ENCODE measurements around the gene IGFN1.

DNA sequence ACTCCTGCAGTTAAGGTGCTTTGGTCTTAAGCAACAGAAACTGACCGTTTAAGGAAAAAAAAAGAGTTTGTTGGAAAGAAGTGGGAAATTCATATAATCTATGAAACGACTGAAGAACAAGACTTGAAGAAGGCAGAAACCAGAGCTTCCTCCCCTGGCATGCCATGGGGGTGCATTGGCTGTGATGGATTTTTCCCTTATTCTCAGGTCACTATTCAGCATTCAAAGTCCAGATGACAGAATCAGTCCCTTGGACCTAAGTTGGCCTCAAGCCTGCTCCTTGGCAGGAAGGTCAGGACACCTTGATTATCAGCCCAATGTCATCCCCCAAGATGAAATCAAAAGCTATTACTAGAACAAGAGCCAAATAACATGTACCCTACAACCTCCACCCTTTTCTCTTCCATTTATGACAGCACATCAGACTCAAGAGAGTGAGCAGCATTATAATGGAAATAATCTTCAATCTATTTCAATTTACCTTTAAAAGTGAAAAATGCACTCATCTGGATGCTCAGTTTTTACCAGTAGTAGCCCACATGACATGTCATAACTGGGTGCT lies 20.6 kb upstream of the IGFN1 start:
- TF ChIP-seq POLR2AphosphoS5 (IDR thresholded peaks at IDR 0.05; ENCODE audit: insufficient read depth, low read depth, low read length): no peak
- TF ChIP-seq, protein P1, sequence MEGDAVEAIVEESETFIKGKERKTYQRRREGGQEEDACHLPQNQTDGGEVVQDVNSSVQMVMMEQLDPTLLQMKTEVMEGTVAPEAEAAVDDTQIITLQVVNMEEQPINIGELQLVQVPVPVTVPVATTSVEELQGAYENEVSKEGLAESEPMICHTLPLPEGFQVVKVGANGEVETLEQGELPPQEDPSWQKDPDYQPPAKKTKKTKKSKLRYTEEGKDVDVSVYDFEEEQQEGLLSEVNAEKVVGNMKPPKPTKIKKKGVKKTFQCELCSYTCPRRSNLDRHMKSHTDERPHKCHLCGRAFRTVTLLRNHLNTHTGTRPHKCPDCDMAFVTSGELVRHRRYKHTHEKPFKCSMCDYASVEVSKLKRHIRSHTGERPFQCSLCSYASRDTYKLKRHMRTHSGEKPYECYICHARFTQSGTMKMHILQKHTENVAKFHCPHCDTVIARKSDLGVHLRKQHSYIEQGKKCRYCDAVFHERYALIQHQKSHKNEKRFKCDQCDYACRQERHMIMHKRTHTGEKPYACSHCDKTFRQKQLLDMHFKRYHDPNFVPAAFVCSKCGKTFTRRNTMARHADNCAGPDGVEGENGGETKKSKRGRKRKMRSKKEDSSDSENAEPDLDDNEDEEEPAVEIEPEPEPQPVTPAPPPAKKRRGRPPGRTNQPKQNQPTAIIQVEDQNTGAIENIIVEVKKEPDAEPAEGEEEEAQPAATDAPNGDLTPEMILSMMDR (IDR thresholded peaks at IDR 0.05; ENCODE audit: extremely low read depth in 1 of 2, insufficient read depth in 1 of 2, low read depth in 1 of 2, low read length in 2 of 2): no peak
- no peak for TF ChIP-seq EZH2 (IDR thresholded peaks at IDR 0.05; ENCODE audit: borderline replicate concordance, low read depth, low read length, severe bottlenecking)
- TF ChIP-seq POLR2A (IDR thresholded peaks at IDR 0.05; ENCODE audit: low read depth, low read length): no peak
- TF ChIP-seq, protein P2, sequence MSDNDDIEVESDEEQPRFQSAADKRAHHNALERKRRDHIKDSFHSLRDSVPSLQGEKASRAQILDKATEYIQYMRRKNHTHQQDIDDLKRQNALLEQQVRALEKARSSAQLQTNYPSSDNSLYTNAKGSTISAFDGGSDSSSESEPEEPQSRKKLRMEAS (IDR thresholded peaks at IDR 0.05; ENCODE audit: insufficient read depth, insufficient read length): no peak
- TF ChIP-seq JUN (IDR thresholded peaks at IDR 0.05; ENCODE audit: borderline replicate concordance, insufficient read depth, insufficient read length, low read depth): no peak

Data from endothelial cell of umbilical vein (primary cell).